Effector CD8-positive, alpha-beta T cell (primary cell): ENCODE data around the gene TMEM163.

ENCODE experiments used
- DNase-seq: peaks from one replicate; lab custom pipeline; 2025; lab: John Stamatoyannopoulos, UW

The TMEM163 gene

DNA sequence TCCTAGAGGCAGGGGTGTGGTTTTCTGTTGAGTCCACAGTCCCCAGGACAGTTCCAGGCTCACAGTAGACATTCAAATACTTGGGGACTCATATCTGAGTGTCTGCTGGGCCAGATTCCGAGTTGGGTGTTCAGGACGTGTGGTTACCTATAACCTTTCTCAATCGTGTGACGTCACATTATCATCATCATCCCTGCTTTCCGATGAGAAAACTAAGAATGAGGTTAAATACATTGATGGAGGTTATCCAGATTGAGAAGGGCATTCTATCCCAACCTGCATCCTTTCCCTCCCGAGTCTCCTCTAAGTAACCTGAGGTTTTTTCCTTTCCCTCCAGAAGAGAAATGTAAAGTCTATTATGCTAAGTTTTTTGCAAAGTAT, 260.3 kb downstream of the TMEM163 start:
- DNase-seq = no peak

DNA sequence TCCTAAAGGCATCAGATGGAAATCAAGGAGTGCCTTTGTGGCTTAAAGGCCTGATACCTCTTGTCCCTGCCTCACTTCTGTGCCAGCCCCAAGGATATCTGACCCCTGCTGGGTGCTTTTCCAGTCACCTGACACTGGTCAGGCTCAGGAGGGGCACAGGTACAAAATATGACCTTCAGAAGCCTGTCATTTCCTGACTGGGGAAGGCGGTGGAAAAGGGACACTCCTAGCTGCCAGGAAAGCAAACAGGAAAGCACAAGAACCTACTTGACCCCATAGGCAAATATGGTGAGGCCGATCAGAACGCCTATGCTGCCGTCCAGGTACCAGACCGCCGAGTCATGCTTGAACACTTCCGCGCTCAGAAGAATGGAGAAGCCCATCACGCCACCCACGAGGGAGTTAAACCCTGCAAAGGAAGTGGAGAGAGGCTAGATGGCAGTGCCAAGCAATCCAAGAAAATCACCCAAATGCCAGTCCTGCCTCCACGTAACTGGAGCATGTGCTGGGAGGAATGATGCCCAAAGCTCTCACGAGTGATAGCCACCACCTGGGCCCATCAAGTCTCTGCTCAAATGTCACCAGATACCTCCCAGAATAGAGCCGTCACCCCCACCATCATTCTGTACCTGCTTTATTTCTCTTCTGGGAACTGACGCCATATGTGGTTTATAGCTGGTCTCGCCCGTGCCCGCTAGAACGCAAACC, 260.9 kb downstream of the TMEM163 start:
- no peak for DNase-seq

DNA sequence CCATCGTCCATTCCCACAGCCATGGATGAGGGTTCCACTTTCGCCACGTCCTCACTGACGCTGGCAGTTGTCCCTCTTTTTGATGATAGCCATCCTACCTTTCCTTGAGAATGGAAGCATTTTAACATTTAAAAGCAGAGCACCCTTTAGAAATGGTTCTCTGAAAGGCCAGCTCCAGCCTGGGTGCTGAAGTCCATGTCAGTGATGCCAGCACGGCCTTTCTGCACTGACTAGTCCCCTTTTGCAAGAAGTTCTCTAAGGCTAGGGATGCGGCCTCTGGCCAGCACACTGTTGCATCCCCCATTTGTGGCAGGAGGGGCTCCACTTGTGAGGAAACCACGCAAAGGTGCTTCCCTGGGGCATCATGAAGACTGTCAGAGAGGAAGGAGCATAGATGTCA, 261.4 kb downstream of the TMEM163 start:
- no peak for DNase-seq

DNA sequence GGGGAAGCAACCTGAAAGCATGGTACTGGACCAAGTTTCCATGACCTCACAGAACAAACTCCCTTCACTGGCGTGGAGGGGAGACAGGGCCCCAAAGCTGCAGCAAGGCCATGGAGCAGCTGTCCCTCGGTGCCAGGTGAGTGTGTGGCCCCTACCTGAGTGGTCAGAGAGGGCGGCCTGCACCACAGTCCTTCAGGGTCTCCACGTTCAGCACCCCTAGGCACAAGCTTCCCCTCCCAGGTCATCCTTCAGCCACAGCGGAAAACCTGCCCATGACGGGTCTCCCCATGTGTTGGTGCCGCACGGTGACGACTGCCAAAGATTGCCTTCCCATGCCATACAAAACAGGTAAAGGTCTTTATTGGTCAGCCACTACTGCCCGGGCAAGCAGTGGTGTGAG, 263.4 kb downstream of the TMEM163 start:
- no peak for DNase-seq

DNA sequence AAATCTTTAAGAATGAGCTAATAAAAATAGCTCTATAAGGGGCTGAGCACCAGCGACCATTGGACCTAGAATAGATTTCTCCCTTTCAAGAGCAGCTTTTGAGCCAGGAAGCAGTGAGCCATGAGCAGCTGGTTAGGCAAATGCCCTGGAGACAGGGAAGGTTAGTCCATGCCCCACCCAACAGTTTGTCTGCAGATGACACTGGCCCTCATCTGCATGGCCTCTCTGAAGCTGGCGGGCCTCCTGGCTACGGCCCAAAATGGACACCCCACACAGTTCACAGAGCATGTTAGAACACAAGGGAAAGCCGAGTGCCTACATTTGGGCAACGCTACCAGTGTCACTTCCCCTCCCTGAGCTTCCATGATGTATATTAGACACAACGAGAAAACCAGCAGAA, 263.9 kb downstream of the TMEM163 start:
- no peak for DNase-seq

DNA sequence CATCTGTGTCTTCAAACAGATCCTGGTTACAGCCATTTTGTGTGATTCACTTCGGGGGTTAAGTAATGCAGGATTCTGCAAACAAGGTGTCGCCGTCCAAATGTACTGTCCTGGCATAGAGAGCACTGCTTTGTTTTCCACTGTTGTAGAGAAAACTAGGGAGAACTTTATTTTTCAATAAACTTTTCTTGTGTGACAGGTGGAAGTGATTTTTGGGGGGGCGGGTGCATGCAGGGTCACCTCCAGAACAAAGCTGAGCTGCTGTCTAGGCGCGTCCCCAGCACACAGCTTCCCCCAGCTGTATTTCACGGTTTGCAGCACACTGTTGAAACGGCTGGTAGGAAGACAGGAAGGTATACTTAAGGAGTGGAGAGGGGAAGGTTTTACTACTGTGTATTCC, 264.4 kb downstream of the TMEM163 start:
- no peak for DNase-seq

DNA sequence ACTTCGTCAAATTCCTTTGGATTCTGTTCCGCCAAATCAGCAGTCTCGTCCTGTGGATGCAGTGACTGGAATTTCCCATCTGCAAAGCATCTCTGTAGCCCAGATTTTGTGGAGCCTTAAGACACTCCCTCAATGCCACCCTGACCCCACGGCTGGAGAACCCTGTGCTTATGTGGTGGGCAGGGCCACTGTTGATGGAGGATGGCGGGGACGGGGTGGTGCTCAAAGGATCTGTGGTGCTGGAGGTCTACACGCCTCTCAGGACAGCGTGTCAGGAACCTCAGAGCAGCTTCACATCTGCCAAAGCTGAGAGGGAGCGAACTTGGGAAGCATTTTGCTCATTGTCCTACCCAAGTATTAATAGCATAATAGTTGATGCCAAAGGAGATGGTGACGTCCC, 264.8 kb downstream of the TMEM163 start:
- DNase-seq = no peak

DNA sequence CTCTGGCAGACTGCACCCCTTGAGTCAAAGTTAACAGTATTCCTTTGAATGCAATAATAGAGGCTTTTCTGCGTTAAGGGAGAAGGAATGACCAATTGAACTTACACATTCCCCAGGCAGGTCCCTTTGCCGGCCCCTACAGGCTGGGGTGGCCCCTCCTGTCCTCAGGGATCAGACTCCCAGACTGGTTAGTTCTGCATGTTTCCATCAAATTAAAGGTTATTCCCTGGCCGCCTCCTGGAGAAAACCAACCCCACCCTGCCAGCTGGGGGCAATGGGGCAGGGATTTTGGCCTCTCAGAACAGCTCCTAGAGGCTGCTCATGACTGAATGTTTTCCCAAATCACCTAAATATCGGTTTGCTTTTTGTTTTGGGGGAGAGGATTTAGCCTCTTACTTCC, 265.3 kb downstream of the TMEM163 start:
- no peak for DNase-seq

DNA sequence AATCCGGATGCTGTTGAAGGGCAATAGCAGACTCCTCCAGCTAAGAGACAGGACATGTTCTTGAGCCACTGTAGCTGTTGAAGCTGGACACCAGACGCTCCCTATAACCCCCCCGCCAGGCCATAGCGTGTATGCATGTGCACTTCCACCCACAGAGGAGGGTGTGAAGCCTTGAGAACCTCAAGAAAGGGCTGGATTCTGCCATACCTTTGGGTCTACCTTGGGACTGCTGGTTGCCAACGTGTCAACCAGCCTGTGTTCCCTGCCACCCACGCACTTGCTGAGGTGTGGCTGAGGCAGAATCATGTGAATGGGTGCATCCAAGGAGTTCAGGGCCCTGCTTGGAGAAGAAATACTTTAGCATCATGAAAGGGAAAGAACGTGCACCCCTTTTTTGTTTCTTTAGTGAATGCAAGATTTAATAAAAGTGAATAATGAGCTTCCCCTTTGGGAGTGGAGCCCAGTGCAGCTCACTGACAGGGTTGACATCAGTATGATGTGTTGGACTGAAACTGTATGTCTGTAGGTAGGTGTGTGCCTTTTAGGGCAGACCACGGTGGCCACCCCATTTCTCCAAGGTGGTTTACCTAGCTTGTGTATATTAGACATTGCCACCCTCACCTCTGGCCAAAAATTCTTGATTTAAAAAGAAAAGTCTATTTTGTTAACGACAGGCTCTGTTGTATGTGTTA, 266.6 kb downstream of the TMEM163 start:
- DNase-seq = no peak

DNA sequence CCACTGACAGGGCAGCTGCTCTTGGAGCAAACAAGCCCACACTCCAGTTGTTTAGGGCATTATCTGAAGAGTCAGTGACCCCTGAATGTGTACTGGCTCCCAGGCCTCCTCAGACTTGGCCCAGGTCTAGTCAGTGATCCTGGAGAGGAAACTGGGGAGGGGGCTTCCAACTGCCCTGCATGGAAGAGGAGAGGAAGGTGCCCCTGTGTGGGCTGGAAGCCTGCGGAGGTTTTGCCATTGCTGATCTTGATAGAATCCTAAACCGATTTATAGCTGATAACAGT, 267.5 kb downstream of the TMEM163 start:
- no peak for DNase-seq

DNA sequence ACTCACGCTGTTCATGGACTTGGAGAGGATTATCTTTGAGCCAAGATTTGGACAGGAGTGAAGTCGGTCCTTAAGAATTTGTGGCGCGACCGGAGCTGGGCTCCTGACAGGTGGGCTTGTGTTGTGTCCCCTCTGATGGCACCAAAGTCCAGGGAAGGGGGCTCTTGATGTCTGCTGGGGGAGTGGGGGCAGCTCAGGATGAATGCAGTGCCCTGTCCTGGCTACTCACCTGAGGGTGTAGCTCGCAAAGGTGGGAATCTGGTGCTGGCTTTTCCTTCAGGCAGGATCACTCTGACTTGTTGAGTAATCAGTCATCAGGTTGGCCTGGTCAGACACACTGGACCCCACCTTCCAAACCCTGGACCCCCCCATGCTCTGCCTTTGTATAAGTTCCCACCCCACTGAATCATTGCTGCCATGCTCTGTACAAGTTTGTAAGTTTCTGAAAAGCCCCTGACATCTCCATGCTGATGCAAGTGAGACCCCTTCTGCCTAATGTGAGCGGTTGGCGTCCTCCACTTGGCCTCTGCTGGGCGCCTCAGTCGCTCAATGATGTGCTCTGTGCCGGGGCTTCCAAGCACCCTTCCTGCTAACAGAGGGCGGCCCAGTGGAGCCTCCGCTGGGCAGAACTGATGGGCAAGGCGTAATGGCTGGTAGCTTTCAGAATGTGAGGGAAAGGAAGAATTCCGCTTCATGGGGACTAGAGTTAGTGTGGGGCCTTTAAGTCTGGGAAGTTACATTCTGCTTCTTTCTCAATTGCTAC, 268.9 kb downstream of the TMEM163 start:
- DNase-seq = no peak

DNA sequence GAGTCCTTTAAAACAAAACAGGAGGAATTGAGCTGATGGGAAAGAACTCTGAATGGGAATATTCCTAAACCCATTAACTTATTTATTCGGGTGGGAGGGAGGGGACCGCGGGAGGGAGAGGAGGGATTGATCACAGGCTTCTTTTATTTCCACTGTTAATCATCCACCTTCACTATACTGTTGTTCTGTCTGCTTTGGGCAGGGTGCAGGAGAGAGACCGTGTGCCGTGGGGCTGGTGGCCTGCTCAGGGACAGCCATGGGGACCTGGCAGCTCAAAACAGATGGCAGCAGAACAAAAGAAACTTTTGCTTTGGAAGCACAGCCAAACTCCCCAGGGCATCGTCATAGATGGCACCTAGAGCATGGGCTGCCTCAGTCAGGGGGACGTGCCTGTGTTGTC, 269.6 kb downstream of the TMEM163 start:
- DNase-seq = no peak

DNA sequence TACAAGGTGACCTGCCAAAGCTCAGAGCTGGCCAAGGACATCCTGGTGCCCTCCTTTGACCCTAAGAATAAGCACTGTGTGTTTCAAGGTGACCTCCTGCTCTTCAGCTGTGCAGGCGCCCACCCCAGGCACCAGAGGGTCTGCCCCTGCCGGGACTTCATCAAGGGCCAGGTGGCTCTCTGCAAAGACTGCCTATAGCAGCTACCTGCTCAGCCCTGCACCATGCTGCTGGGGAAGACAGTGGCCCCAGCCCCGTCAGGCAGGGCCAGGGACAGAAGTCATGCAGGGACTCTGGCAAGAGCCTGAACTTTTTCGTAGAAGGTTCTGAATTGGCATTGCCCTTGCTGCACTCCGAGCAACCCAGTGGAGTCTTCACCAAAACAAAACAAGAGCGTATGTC, 270.1 kb downstream of the TMEM163 start:
- no peak for DNase-seq

DNA sequence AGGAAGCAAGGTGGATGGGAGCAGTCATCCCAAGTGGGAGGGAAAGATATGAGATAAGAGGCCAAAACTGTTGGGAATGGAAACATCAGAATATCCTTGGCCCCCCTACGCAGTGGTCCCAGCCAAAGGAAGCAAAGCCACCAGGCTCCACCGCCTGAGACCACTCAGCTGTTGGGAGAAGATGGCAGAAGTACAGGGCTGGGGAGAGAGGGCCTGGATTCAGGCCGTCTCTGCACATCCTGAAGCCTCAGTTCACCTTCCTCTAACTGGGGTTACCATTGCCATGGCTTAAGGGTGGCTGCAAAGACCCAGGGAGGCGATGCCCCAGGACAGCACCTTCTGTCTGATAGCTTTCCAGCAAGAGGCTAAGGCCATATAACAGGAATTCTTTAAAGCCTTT, 271.1 kb downstream of the TMEM163 start:
- no peak for DNase-seq

DNA sequence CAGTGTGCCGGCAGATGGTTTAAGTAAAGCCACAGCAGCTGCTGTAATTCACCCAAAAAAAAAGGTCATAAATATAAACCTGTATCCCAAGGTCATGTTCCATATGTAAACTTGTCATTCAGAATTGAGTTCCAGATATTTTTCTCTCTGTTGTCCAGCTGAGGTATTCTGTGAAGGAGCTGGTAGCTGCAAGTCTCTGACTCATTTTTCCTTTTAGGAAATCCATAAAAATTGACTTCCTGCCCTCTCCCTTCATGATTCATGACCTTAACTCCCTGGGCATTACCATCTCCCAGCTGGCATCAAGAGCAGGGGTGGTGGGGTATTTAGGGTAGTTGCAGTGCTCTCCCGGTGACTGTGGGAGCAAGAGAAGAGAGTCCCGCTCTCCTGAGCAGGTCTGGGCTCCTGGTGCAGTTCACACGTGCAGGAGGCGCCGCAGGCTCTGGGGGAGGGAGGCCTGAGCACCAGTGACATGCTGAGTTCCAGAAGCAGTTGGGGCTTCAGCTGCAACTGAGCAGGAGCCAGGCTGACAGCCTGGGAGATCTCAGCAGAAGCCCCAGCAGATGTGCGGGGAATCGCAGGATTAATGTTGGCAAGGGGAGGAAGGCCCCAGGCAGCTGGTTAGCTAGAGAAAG, 272.3 kb downstream of the TMEM163 start:
- no peak for DNase-seq

DNA sequence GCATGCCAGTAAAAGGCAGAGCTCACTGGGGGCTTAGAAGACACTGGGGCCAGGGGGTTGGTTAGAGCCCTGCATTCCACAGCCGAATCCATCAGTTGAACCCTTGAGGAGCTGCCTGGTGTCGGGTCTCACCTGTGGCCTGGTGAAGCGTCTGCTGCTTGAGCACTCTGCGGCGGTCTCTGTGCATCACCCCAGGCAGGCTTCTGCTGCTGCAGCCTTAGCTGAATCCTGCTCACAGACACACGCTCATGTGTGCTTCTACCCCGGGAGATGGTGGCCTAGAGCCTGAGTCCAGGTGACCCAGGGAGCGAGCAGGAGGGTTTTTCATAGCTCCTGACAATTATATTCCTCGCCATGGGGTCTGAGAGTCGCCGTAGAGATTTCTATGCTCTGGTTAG, 272.8 kb downstream of the TMEM163 start:
- DNase-seq = no peak

DNA sequence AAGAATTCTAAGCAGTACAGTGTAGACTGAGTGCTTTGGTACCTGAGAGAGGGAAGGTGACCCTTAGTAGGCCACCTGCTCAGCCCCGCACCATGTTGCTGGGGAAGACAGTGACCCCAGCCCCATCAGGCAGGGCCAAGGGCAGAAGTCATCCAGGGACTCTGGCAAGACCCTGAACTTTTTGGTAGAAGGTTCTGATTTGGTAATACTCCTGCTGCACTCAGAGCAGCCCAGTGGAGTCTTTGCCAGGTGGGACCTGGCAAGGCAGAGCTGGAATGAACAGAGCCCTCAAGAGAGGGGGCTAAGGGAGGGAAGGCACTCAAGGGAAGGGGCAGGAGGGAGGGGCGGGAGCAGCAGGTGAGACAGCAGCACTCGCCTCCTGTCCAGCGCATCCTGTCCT, 273.7 kb downstream of the TMEM163 start:
- DNase-seq = no peak

DNA sequence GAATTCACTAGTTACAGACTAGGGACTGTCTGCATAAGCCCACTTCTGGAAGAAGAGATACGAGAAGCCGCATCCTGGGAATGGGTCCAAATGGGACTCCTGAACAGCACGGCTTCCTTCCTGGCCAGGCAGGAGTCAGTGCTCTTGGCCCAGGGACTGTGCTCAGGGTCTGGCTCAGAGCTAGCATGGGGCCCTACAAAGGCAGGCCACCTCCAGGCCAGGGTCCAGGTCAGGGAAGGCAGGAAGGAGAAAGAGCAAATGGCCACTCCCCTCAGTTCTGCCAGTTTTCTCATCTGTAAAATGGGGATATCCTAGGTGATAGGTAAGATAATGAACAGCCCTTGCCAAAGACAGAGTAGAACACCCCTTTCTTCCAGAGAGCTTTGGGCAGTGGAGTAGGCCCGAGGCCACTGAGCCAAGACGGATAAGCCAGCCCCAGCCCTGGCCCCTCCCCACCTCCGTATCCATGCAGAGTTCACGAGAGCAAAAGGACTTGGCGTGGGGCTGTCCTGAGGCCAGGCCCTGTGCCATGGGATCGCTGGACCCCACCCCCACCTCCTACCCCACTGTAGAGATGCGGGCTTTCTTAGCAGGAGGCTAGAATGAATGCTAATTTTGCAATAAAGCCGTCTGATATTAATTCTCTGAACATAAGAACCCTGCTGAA, 274.9 kb downstream of the TMEM163 start:
- no peak for DNase-seq

DNA sequence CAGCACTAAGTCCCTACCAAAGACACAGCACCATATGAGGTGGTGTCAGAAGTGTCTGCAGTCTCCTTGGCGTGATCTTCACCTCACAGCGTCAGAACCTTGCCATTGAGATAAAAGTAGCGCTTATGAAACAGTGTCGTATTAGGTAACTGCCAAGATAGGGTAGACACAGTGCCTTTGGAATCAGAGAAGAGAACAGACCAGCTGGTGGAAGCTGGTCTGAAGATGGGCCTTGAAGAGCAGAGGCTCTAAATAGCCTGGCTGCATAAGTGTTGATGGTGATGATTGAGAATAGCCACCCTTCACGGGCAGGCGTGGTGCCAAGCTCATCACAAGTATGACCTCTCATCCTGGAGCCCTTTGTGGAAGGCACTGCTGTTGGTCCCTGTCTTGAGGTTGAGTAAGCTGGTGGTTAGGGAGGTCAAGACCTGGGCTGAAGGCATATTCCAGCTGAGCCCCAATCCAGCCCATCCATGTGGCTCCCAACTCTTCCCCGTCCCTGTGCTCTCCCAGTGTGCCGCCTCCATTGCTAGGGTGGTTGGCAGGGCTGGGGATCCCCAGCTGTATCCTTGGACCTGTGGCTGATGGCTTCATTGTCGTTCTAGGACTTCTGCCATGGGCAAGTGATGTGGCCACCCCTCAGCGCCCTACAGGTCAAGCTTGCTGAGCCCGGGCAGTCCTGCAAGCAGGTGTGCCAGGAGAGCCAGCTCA, 277.5 kb downstream of the TMEM163 start:
- no peak for DNase-seq

DNA sequence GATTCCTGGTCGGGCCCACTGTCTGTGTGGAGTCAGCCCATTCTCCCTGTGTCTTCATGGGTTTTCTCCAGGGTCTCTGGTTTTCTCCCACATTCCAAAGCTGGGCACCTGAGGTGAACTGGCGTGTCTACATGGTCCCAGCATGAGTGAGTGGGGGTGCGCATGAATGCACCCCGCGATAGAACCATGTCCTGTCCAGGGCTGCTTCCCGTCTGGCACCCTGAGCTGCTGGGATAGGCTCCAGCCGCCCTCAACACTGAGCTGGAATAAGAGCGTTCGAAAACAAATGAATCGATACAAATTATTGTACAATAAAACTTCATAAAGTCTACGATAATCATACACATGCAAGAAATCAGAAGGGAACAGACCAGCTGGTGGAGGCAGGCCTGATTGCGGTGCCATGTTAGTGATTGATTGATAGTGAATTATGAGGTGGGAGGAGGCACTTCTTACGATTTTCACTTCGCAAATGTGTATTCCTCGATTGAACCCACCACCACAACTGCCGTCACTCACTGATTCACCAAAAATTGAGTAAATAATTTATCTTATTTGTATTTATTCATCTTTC, 278.4 kb downstream of the TMEM163 start:
- DNase-seq = no peak

DNA sequence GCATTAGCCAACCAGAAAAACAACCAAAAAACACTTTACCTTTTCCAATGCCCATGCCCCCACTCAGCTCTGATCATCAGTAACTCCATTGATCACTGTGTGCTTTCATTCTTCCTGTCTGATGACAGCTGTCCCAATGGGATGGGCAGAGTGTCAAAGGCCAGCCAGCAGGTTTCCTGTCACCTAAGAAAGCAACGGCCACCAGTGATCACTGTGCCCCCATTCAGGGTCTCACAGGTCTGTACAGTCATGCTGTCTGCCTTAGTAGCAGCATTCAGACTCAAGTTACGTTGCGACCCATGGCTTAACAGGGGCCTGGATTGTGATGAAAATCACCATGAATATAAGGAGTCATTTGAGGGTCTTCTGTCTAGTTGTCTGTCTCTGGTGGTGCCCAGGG, 280.4 kb downstream of the TMEM163 start:
- DNase-seq = no peak
